ENCODE data around the gene MYL4. TPM values are rescaled to one million over a fixed set of nuclear protein-coding genes. Genes with fewer than 3 reads are reported as not detected.
"Not testable (repeated sequence)": the region's sequence is repeated elsewhere in the genome, so short reads cannot be mapped to it uniquely, and the experiment has no call there.

MYL4 gene
- total RNA-seq, 4 donors from 2014 or later, result 3.2 TPM; not detected in 3

GRCh38 chr17:47170710-47171109, 38.4 kb upstream of the MYL4 start:
- no peak overlapping the region for H3K27ac ChIP-seq
- no peaks in the 10 kb centered on the region for H3K27me3 ChIP-seq
- TF ChIP-seq CTCF (IDR thresholded peaks at IDR 0.05), result no peak
- no peak for TF ChIP-seq POLR2A (IDR thresholded peaks at IDR 0.05)
- DNase-seq, result no peak
- H3K4me3 ChIP-seq, result no peak overlapping the region
- no peaks in the 10 kb centered on the region for H3K36me3 ChIP-seq
- no peaks in the 10 kb centered on the region for H3K9me3 ChIP-seq
- H3K4me1 ChIP-seq, result peaks cover 0 to 7% of the 10 kb centered on the region in 2 donors
- intact Hi-C loops (cut with DNase I; ENCODE audit: low total_unique reads), result no loop called here

DNA sequence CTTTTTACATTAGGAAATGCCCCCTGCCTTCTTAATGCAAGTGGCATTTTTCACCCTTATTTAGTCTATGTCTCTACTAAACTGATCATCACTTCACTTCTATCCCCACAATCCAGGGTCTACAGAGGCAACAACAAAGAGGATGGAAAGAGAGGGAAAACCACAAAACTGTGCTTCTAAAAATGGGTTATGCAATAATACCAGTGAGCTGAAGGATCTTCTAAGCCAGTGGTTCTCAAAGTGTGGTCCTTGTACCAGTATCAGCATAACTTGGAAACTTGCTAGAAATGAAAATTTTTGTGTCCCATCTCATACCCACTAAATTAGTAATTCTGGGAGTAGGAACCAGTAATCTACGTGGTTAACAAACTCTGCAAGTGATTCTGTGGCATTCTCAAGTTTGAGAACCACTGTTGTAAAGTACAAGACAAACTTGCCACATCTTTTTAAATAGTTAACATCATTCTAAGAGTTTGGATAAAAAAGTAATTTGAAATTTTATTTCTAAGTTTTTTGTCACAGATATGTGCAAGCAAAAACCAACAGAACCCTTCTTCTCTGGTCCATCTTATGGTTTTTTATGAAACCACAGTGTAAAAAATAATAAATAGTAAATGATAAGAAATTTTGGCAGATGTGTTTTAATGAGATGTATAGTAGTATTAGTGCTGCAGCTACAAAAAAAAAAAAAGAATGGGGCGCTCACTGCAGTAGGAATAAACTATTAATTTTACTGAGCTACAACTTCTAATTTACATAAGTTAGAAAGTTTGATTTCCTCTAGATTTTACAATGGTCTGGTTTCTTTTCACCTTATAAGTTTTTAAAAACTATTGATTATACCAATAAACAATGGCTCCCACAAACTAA, 36.2 kb upstream of the MYL4 start:
- no peak overlapping the region for H3K27ac ChIP-seq
- no peaks in the 10 kb centered on the region for H3K27me3 ChIP-seq
- intact Hi-C loops (cut with DNase I; ENCODE audit: low total_unique reads), result no loop called here
- H3K4me3 ChIP-seq, result no peak overlapping the region
- H3K36me3 ChIP-seq, result no peaks in the 10 kb centered on the region
- H3K9me3 ChIP-seq, result no peaks in the 10 kb centered on the region
- no peak for DNase-seq
- peaks cover 0 to 7% of the 10 kb centered on the region in 2 donors for H3K4me1 ChIP-seq
- TF ChIP-seq POLR2A (IDR thresholded peaks at IDR 0.05), result no peak
- no peak for TF ChIP-seq CTCF (IDR thresholded peaks at IDR 0.05)

DNA sequence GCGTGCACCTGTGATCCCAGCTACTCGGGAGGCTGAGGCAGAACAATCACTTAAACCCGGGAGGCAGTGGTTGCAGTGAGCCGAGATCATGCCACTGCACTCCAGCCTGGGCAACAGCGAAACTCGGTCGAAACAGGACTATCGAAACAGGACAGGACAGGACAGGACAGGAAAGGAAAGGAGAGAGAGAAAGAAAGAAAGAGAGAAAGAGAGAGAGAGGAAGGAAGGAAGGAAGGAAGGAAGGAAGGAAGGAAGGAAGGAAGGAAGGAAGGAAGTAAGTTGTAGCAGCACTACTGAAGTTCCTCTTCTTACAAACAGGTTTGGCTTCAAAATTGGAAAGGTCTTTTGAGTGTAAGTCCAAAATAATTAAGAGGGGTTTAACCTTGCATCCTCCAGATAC, 34.3 kb upstream of the MYL4 start:
- H3K4me1 ChIP-seq; H3K9me3 ChIP-seq; intact Hi-C loops (cut with DNase I; ENCODE audit: low total_unique reads); DNase-seq; H3K4me3 ChIP-seq; H3K36me3 ChIP-seq; H3K27ac ChIP-seq; H3K27me3 ChIP-seq: not testable (repeated sequence)

DNA sequence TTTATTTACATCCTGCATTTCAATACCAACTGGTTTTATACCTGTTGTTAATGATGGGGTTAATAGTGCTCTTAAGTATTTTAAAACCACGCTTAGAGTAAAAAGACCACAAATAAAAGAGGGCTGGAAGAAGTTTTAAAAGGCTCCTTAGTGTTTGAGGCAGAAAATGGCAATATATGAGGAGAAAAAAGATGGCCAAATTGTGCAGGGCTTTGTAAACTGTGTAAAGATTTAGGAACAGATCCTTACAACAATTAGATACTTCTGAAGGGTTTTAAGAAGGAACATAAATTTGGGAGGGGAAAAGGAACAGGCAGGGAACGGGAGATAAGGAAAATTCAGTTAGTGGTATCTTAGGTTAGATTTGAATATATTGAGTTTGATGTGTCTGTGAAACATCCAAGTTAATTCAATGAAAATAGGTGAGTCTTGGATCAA, 32.7 kb upstream of the MYL4 start:
- H3K27me3 ChIP-seq, result no peaks in the 10 kb centered on the region
- no peaks in the 10 kb centered on the region for H3K9me3 ChIP-seq
- peaks cover 0 to 7% of the 10 kb centered on the region in 2 donors for H3K4me1 ChIP-seq
- H3K27ac ChIP-seq, result no peak overlapping the region
- H3K4me3 ChIP-seq, result no peak overlapping the region
- TF ChIP-seq POLR2A (IDR thresholded peaks at IDR 0.05), result no peak
- no peak for TF ChIP-seq CTCF (IDR thresholded peaks at IDR 0.05)
- intact Hi-C loops (cut with DNase I; ENCODE audit: low total_unique reads), result no loop called here
- DNase-seq, result no peak
- no peaks in the 10 kb centered on the region for H3K36me3 ChIP-seq

GRCh38 chr17:47177261-47177660, 31.9 kb upstream of the MYL4 start:
- intact Hi-C loops (cut with DNase I; ENCODE audit: low total_unique reads), result no loop called here
- no peaks in the 10 kb centered on the region for H3K36me3 ChIP-seq
- H3K9me3 ChIP-seq, result no peaks in the 10 kb centered on the region
- no peak overlapping the region for H3K27ac ChIP-seq
- TF ChIP-seq CTCF (IDR thresholded peaks at IDR 0.05) (no peak), POLR2A (IDR thresholded peaks at IDR 0.05) (no peak)
- H3K27me3 ChIP-seq, result no peaks in the 10 kb centered on the region
- peaks cover 0 to 7% of the 10 kb centered on the region in 2 donors for H3K4me1 ChIP-seq
- no peak overlapping the region for H3K4me3 ChIP-seq
- no peak for DNase-seq

All from uterus (tissue), 4 donors.